A549 (cell line): ENCODE measurements around the gene ZNF830.

ENCODE experiments used
- EP300 ChIP-seq, 2 experiments: fragments of >200 bp; sonication (Bioruptor Twin); formaldehyde crosslinking; IDR thresholded peaks; 2 replicates in 1 of 2; 3 replicates in 1 of 2; pipeline ENCODE4 v1.6.1; 2016 to 2017
- HOXB13 ChIP-seq: fragments of 250-450 bp; sonication (Bioruptor Pico); IDR thresholded peaks from 2 replicates; pipeline ENCODE4 v1.5.0; 2020; ENCODE audit warnings: low read depth, mild to moderate bottlenecking, moderate library complexity
- MAX ChIP-seq: IDR thresholded peaks from 2 replicates; pipeline ENCODE4 v1.6.1; 2012
- MYC ChIP-seq: IDR thresholded peaks from 2 replicates; pipeline ENCODE4 v1.6.1; 2012; ENCODE audit warnings: mild to moderate bottlenecking, inconsistent platforms, low read length, improper control_type of control experiment, borderline replicate concordance
- TF ChIP-seq, protein P1 (sequence below): fragments of >200 bp; sonication (Bioruptor Twin); formaldehyde crosslinking; IDR thresholded peaks from 3 replicates; pipeline ENCODE4 v1.5.1; 2016

DNA sequence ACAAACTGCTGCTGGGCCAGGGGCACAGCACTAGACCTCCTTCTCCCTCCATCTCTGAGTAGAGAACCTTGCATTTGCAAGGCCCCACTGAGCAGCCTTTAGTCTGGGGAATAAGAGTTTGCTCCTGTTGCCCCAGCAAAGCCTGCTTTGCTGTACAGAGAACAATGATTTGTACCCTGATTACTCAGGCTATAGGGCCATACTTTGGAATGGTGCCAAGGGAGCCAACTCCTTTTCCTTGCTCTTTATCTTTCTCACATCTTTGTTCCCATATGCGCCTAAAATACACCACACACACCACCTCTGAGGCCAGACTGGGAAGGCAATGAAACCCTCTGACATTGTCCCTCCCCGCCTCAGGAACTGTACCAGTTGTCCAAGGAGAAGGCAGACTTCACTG, 40.2 kb downstream of the ZNF830 start:
- TF ChIP-seq, protein P1, sequence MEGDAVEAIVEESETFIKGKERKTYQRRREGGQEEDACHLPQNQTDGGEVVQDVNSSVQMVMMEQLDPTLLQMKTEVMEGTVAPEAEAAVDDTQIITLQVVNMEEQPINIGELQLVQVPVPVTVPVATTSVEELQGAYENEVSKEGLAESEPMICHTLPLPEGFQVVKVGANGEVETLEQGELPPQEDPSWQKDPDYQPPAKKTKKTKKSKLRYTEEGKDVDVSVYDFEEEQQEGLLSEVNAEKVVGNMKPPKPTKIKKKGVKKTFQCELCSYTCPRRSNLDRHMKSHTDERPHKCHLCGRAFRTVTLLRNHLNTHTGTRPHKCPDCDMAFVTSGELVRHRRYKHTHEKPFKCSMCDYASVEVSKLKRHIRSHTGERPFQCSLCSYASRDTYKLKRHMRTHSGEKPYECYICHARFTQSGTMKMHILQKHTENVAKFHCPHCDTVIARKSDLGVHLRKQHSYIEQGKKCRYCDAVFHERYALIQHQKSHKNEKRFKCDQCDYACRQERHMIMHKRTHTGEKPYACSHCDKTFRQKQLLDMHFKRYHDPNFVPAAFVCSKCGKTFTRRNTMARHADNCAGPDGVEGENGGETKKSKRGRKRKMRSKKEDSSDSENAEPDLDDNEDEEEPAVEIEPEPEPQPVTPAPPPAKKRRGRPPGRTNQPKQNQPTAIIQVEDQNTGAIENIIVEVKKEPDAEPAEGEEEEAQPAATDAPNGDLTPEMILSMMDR = no peak
- TF ChIP-seq MAX (no peak), HOXB13 (CRISPR knock-in tag) (no peak), EP300 (IDR thresholded peaks at IDR 0.05) (no peak), MYC (no peak)
